Activated gamma-delta T cell (primary cell): ENCODE results near the gene CRK.
A peak's percentile ranks its signal among the peaks of the same experiment; 100 is the strongest.

Experiments used
- DNase-seq: peaks from one replicate; lab custom pipeline; 2025; lab: John Stamatoyannopoulos, UW
- total RNA-seq, 2 donors: gene quantifications; one replicate each; lab custom pipeline; 2026; lab: John Stamatoyannopoulos, UW

Gene CRK
- 62.9 to 64.4 reads per million in 2 donors for total RNA-seq

- DNase-seq, result peak; percentile 99
Observed at GRCh38 chr17:1455797-1456599, at the start of gene CRK. CRK (minus strand) TSS chr17:1456232; CDS start chr17:1456117, 115 bp downstream.

GRCh38 chr17:1505586-1505985 lies 49.6 kb upstream of the CRK start:
- no peak for DNase-seq

- no peak for DNase-seq
Observed at GRCh38 chr17:1504866-1505265, 48.8 kb upstream of the CRK start.

- DNase-seq, result no peak
Observed at GRCh38 chr17:1503699-1504098, 47.7 kb upstream of the CRK start.

- no peak for DNase-seq
Observed at GRCh38 chr17:1498869-1499268, 42.8 kb upstream of the CRK start.

GRCh38 chr17:1498233-1498632 lies 42.2 kb upstream of the CRK start:
- no peak for DNase-seq

GRCh38 chr17:1497831-1498230 lies 41.8 kb upstream of the CRK start:
- no peak for DNase-seq

- DNase-seq, result no peak
Observed at GRCh38 chr17:1496869-1497268, 40.8 kb upstream of the CRK start.

GRCh38 chr17:1495265-1495989 lies 39.4 kb upstream of the CRK start:
- no peak for DNase-seq

- no peak for DNase-seq
Observed at GRCh38 chr17:1494736-1495253, 38.8 kb upstream of the CRK start.

- DNase-seq, result no peak
Observed at GRCh38 chr17:1494203-1494602, 38.2 kb upstream of the CRK start.

GRCh38 chr17:1493291-1493980 lies 37.4 kb upstream of the CRK start:
- no peak for DNase-seq

GRCh38 chr17:1492249-1493206 lies 36.5 kb upstream of the CRK start, which contains the start of gene MYO1C:
MYO1C (minus strand) TSS chr17:1492686; CDS start chr17:1492487, 199 bp downstream.
- DNase-seq, result no peak

- DNase-seq, result peak; percentile 47
Observed at GRCh38 chr17:1491443-1492248, 35.6 kb upstream of the CRK start.

- DNase-seq, result peak; percentile 44
Observed at GRCh38 chr17:1490643-1491442, 34.8 kb upstream of the CRK start.

GRCh38 chr17:1488826-1489270 lies 32.8 kb upstream of the CRK start:
- DNase-seq, result no peak

GRCh38 chr17:1487939-1488825 lies 32.1 kb upstream of the CRK start:
- DNase-seq, result peak; percentile 64
